Epithelial cell of esophagus (primary cell): Measurements from ENCODE around the gene DPYD.
A peak's percentile ranks its signal among the peaks of the same experiment; 100 is the strongest.

Experiments
- DNase-seq: peaks from one replicate; pipeline ENCODE4 v3.0.0; 2010; ENCODE audit warnings: low read depth
- H3K4me3 ChIP-seq: 2 replicates; pipeline ENCODE4 v1.5.1; 2011; ENCODE audit warnings: mild to moderate bottlenecking, low read length, control low read depth
- CTCF ChIP-seq: IDR thresholded peaks from 2 replicates; pipeline ENCODE4 v1.5.1; 2011; ENCODE audit warnings: low read depth, mild to moderate bottlenecking, low read length, control low read depth, inconsistent platforms; ENCODE audit not compliant: insufficient read depth; ENCODE audit errors: missing control alignments

The DPYD gene

GRCh38 chr1:97332716-97333115 is 588.1 kb downstream of the DPYD start:
- peak; percentile 29 for DNase-seq
- TF ChIP-seq CTCF: no peak
- H3K4me3 ChIP-seq: no peak overlapping the region

GRCh38 chr1:97331165-97331564 is 589.7 kb downstream of the DPYD start:
- no peak overlapping the region for H3K4me3 ChIP-seq
- no peak for TF ChIP-seq CTCF
- DNase-seq: no peak

GRCh38 chr1:97314685-97315084 is 606.1 kb downstream of the DPYD start:
- DNase-seq: no peak
- H3K4me3 ChIP-seq: no peak overlapping the region
- TF ChIP-seq CTCF: no peak

GRCh38 chr1:97308131-97308530 is 612.7 kb downstream of the DPYD start:
- DNase-seq: peak; percentile 1
- H3K4me3 ChIP-seq: no peak overlapping the region
- no peak for TF ChIP-seq CTCF

- DNase-seq: no peak
- TF ChIP-seq CTCF: no peak
Measured at GRCh38 chr1:97307568-97307967, 613.3 kb downstream of the DPYD start.

GRCh38 chr1:97307151-97307550 is 613.7 kb downstream of the DPYD start:
- H3K4me3 ChIP-seq: no peak overlapping the region
- DNase-seq: no peak
- no peak for TF ChIP-seq CTCF

More at GRCh38 chr1:97307568-97307967, 613.3 kb downstream of the DPYD start:
- H3K4me3 ChIP-seq: no peak overlapping the region

GRCh38 chr1:97306504-97306903 is 614.3 kb downstream of the DPYD start:
- H3K4me3 ChIP-seq: no peak overlapping the region
- no peak for DNase-seq
- no peak for TF ChIP-seq CTCF
